H1 (cell line): ENCODE measurements around the gene DRAXIN. TPM values are rescaled to one million over a fixed set of nuclear protein-coding genes. Genes with fewer than 3 reads are reported as not detected.

Source experiments
- ASH2L ChIP-seq: fragments of 200-600, 300-600 bp; sonication (generic); IDR thresholded peaks from one replicate; pipeline ENCODE4 v1.7.1; 2017; ENCODE audit warnings: low read length
- BCL11A ChIP-seq, 2 experiments: IDR thresholded peaks; one replicate each; pipeline ENCODE4 v1.6.1; 2011; ENCODE audit warnings: low read depth in 2 of 2, low read length in 2 of 2, mild to moderate bottlenecking in 2 of 2
- BRCA1 ChIP-seq: IDR thresholded peaks from 2 replicates; pipeline ENCODE4 v1.6.1; 2012; ENCODE audit warnings: low read depth, low read length, improper control_type of control experiment
- EGR1 ChIP-seq: IDR thresholded peaks from 2 replicates; pipeline ENCODE4 v1.6.1; 2011; ENCODE audit warnings: low read depth, low read length, borderline replicate concordance
- EZH2 ChIP-seq: fragments of 200-600 bp; sonication (generic); IDR thresholded peaks from 2 replicates; pipeline ENCODE4 v1.7.1; 2012; ENCODE audit warnings: low read depth, mild to moderate bottlenecking, moderate library complexity, low read length, inconsistent platforms; ENCODE audit not compliant: severe bottlenecking
- KDM5A ChIP-seq: fragments of 200-600 bp; IDR thresholded peaks from 2 replicates; pipeline ENCODE4 v1.7.1; 2012; ENCODE audit warnings: mild to moderate bottlenecking, low read length, inconsistent platforms, mixed read lengths
- POLR2AphosphoS5 ChIP-seq: IDR thresholded peaks from 2 replicates; pipeline ENCODE4 v1.6.1; 2011; ENCODE audit warnings: low read depth, low read length
- POU5F1 ChIP-seq: IDR thresholded peaks from 2 replicates; pipeline ENCODE4 v1.6.1; 2011; ENCODE audit warnings: low read depth, mild to moderate bottlenecking, low read length, moderate library complexity
- SAP30 ChIP-seq: fragments of 300-600 bp; sonication (generic); IDR thresholded peaks from 2 replicates; pipeline ENCODE4 v1.7.1; 2012; ENCODE audit warnings: low read length, moderate library complexity, mild to moderate bottlenecking, inconsistent platforms; ENCODE audit not compliant: insufficient read depth, insufficient replicate concordance
- TAF1 ChIP-seq: IDR thresholded peaks from 2 replicates; pipeline ENCODE4 v1.6.1; 2011; ENCODE audit warnings: mild to moderate bottlenecking, low read depth, low read length
- TCF12 ChIP-seq: IDR thresholded peaks from 2 replicates; pipeline ENCODE4 v1.6.1; 2011; ENCODE audit warnings: low read depth, mild to moderate bottlenecking, low read length
- polyA plus RNA-seq, 7 experiments: library from polyadenylated mRNA; depleted of rRNA in 3 of 7; stranded (reverse) in 5 of 7; unstranded in 2 of 7; fragments of >200 nt in 5 of 7; fragments of 200-250 nt in 2 of 7; gene quantifications; 1 replicate in 5 of 7; 2 replicates in 1 of 7; 4 replicates in 1 of 7; pipeline versions ENCODE4 v1.2.1 to v1.2.3, GENCODE V29; 2011 to 2013; ENCODE audit warnings: missing spikeins in 2 of 7, mixed read lengths in 2 of 7
- total RNA-seq: library from RNA; stranded (reverse); fragmentation: NEBNext Ultra II Directional; extraction: Animal tissue kit (Norgen Biotek cat#: 25700); gene quantifications from 2 replicates; pipeline ENCODE4 v1.2.1, GENCODE V29; 2021
- TF ChIP-seq, protein P1 (sequence below): fragments of 300-600 bp; sonication (generic); IDR thresholded peaks from 2 replicates; pipeline ENCODE4 v1.7.1; 2012; ENCODE audit warnings: low read length, moderate library complexity, mild to moderate bottlenecking, inconsistent platforms; ENCODE audit not compliant: insufficient replicate concordance

The DRAXIN gene
- total and polyA plus RNA-seq, 2 of the 8 experiments (the other 6 are each of a cell fraction or from before 2014, with no cell fraction given), result 4.6 to 17.6 TPM

DNA sequence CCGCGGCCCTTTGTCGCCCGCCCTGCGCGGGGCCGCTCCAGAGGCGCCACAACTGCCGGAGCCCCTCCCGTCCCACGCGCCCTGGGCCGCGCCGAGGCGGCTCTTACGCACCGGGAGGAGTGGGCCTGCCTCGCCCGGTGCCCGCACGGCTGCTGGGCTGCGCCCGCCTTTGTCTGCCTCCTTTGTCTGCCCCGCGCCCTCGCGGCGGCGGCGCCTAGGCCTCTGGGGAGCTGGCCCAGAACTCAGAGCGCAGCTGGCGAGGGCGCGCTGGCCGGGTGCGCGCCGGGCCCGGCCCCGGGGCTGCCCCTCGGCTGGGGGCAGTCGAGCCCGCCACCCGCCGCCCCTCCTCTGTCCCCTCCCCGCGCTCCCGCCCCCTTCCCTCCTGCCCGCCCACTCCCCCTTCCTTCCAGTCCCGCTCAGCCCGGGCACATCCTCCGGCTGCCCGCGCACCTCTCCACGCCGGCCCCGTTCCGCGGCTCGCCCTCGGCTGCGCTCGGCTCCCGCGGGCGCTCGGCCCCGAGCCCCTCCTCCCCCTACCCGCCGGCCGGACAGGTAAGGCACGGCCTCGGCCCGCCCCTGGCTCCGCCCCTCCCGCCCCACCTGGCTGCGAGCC, at the start of gene DRAXIN (continued):
- TF ChIP-seq, protein P1, sequence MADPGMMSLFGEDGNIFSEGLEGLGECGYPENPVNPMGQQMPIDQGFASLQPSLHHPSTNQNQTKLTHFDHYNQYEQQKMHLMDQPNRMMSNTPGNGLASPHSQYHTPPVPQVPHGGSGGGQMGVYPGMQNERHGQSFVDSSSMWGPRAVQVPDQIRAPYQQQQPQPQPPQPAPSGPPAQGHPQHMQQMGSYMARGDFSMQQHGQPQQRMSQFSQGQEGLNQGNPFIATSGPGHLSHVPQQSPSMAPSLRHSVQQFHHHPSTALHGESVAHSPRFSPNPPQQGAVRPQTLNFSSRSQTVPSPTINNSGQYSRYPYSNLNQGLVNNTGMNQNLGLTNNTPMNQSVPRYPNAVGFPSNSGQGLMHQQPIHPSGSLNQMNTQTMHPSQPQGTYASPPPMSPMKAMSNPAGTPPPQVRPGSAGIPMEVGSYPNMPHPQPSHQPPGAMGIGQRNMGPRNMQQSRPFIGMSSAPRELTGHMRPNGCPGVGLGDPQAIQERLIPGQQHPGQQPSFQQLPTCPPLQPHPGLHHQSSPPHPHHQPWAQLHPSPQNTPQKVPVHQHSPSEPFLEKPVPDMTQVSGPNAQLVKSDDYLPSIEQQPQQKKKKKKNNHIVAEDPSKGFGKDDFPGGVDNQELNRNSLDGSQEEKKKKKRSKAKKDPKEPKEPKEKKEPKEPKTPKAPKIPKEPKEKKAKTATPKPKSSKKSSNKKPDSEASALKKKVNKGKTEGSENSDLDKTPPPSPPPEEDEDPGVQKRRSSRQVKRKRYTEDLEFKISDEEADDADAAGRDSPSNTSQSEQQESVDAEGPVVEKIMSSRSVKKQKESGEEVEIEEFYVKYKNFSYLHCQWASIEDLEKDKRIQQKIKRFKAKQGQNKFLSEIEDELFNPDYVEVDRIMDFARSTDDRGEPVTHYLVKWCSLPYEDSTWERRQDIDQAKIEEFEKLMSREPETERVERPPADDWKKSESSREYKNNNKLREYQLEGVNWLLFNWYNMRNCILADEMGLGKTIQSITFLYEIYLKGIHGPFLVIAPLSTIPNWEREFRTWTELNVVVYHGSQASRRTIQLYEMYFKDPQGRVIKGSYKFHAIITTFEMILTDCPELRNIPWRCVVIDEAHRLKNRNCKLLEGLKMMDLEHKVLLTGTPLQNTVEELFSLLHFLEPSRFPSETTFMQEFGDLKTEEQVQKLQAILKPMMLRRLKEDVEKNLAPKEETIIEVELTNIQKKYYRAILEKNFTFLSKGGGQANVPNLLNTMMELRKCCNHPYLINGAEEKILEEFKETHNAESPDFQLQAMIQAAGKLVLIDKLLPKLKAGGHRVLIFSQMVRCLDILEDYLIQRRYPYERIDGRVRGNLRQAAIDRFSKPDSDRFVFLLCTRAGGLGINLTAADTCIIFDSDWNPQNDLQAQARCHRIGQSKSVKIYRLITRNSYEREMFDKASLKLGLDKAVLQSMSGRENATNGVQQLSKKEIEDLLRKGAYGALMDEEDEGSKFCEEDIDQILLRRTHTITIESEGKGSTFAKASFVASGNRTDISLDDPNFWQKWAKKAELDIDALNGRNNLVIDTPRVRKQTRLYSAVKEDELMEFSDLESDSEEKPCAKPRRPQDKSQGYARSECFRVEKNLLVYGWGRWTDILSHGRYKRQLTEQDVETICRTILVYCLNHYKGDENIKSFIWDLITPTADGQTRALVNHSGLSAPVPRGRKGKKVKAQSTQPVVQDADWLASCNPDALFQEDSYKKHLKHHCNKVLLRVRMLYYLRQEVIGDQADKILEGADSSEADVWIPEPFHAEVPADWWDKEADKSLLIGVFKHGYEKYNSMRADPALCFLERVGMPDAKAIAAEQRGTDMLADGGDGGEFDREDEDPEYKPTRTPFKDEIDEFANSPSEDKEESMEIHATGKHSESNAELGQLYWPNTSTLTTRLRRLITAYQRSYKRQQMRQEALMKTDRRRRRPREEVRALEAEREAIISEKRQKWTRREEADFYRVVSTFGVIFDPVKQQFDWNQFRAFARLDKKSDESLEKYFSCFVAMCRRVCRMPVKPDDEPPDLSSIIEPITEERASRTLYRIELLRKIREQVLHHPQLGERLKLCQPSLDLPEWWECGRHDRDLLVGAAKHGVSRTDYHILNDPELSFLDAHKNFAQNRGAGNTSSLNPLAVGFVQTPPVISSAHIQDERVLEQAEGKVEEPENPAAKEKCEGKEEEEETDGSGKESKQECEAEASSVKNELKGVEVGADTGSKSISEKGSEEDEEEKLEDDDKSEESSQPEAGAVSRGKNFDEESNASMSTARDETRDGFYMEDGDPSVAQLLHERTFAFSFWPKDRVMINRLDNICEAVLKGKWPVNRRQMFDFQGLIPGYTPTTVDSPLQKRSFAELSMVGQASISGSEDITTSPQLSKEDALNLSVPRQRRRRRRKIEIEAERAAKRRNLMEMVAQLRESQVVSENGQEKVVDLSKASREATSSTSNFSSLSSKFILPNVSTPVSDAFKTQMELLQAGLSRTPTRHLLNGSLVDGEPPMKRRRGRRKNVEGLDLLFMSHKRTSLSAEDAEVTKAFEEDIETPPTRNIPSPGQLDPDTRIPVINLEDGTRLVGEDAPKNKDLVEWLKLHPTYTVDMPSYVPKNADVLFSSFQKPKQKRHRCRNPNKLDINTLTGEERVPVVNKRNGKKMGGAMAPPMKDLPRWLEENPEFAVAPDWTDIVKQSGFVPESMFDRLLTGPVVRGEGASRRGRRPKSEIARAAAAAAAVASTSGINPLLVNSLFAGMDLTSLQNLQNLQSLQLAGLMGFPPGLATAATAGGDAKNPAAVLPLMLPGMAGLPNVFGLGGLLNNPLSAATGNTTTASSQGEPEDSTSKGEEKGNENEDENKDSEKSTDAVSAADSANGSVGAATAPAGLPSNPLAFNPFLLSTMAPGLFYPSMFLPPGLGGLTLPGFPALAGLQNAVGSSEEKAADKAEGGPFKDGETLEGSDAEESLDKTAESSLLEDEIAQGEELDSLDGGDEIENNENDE, result no peak
- no peak for TF ChIP-seq ASH2L
- TF ChIP-seq BCL11A (IDR thresholded peaks at IDR 0.05; ENCODE audit: low read depth in 2 of 2, low read length in 2 of 2), result no peak
- peak; percentile 85 for TF ChIP-seq TAF1
- TF ChIP-seq SAP30, result no peak
- TF ChIP-seq POLR2AphosphoS5, result 0 out of 2 replicates have a peak, but pooled peaks have one; percentile 16
- TF ChIP-seq POU5F1, result no peak
- no peak for TF ChIP-seq EZH2
- TF ChIP-seq BRCA1, result no peak
- no peak for TF ChIP-seq TCF12
- no peak for TF ChIP-seq EGR1
- no peak for TF ChIP-seq KDM5A
